ENCODE data around the gene EYA3.
A peak's percentile ranks its signal among the peaks of the same experiment; 100 is the strongest.
"Not testable (repeated sequence)": the region's sequence is repeated elsewhere in the genome, so short reads cannot be mapped to it uniquely, and the experiment has no call there.

Gene EYA3

GRCh38 chr1:28027238-28027637, 61.2 kb downstream of the EYA3 start:
- DNase-seq (ENCODE audit: low spot score) = no peak

GRCh38 chr1:28026329-28026728, 62.1 kb downstream of the EYA3 start:
- DNase-seq (ENCODE audit: low spot score) = no peak

- DNase-seq (ENCODE audit: low spot score) = no peak
Measured at GRCh38 chr1:28021064-28021463, 67.3 kb downstream of the EYA3 start.

- DNase-seq (ENCODE audit: low spot score) = no peak
Measured at GRCh38 chr1:28010969-28011368, 77.4 kb downstream of the EYA3 start.

GRCh38 chr1:28003117-28003516, 85.3 kb downstream of the EYA3 start:
- not testable (repeated sequence) for DNase-seq (ENCODE audit: low spot score)

GRCh38 chr1:28002600-28002999, 85.8 kb downstream of the EYA3 start:
- no peak for DNase-seq (ENCODE audit: low spot score)

GRCh38 chr1:27999055-27999454, 89.4 kb downstream of the EYA3 start:
- DNase-seq (ENCODE audit: low spot score) = no peak

GRCh38 chr1:27994526-27994925, 93.9 kb downstream of the EYA3 start:
- DNase-seq (ENCODE audit: low spot score) = not testable (repeated sequence)

- no peak for DNase-seq (ENCODE audit: low spot score)
Measured at GRCh38 chr1:27994060-27994459, 94.3 kb downstream of the EYA3 start.

- DNase-seq (ENCODE audit: low spot score) = peak; percentile 19
Measured at GRCh38 chr1:27993241-27993640, 95.2 kb downstream of the EYA3 start.

GRCh38 chr1:27992276-27992675, 96.1 kb downstream of the EYA3 start:
- DNase-seq (ENCODE audit: low spot score) = peak; percentile 64

GRCh38 chr1:27990920-27991537, 97.4 kb downstream of the EYA3 start:
- DNase-seq (ENCODE audit: low spot score) = no peak

- no peak for DNase-seq (ENCODE audit: low spot score)
Measured at GRCh38 chr1:27981145-27981544, 107.3 kb downstream of the EYA3 start.

- no peak for DNase-seq (ENCODE audit: low spot score)
Measured at GRCh38 chr1:27980216-27980845, 108.1 kb downstream of the EYA3 start.

- DNase-seq (ENCODE audit: low spot score) = no peak
Measured at GRCh38 chr1:27979859-27980201, 108.6 kb downstream of the EYA3 start.

- DNase-seq (ENCODE audit: low spot score) = peak; percentile 53
Measured at GRCh38 chr1:27979151-27979858, 109.1 kb downstream of the EYA3 start.

GRCh38 chr1:27974417-27974781, 114.0 kb downstream of the EYA3 start:
- DNase-seq (ENCODE audit: low spot score) = no peak

GRCh38 chr1:27973771-27974416, 114.5 kb downstream of the EYA3 start:
- no peak for DNase-seq (ENCODE audit: low spot score)

GRCh38 chr1:27972141-27972540, 116.3 kb downstream of the EYA3 start:
- DNase-seq (ENCODE audit: low spot score) = no peak

GRCh38 chr1:27971674-27972073, 116.7 kb downstream of the EYA3 start:
- DNase-seq (ENCODE audit: low spot score) = no peak

GRCh38 chr1:27970401-27970800, 118.0 kb downstream of the EYA3 start:
- no peak for DNase-seq (ENCODE audit: low spot score)

GRCh38 chr1:27968692-27969091, 119.7 kb downstream of the EYA3 start:
- DNase-seq (ENCODE audit: low spot score) = no peak

- no peak for DNase-seq (ENCODE audit: low spot score)
Measured at GRCh38 chr1:27967884-27968466, 120.4 kb downstream of the EYA3 start.

Data from CD4-positive, alpha-beta T cell treated with Interleukin-6 at 100 ng/mL for 8 hours (primary cell).